EL (cell line): Measurements from ENCODE around the gene SPPL2B.

Experiments
- DNase-seq: peaks from one replicate; pipeline ENCODE4 v3.0.0-alpha.2; 2016

SPPL2B gene

DNA sequence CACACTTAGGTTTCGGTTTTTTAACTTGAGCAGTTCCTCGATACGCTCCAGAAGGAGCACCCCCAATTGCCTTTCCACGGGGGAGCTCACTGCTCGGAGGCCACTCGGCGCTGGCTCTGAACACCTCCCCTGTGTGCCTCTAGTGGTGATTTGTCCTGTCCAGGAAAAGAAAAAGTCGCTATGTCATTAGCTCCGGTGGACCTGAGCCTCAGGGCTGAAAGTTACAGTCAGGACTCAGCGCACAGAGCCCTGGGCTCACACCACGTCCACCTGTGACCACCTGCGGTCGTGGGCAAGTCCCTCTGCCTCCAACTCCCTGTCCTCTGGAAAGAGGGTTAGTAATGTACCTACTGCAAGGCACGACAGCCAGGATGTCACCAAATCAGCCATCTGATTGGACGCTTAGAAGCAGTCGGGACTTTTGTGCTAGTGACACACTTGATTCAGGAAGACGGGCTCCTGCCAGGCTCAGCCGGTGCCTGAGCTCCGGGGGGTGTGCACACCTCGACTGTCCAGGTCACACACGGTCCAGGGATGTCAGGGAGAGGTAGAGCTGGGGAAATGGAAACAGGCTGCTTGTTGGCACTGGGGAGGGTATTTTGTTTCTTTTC is 27.7 kb downstream of the SPPL2B start:
- DNase-seq, result no peak

DNA sequence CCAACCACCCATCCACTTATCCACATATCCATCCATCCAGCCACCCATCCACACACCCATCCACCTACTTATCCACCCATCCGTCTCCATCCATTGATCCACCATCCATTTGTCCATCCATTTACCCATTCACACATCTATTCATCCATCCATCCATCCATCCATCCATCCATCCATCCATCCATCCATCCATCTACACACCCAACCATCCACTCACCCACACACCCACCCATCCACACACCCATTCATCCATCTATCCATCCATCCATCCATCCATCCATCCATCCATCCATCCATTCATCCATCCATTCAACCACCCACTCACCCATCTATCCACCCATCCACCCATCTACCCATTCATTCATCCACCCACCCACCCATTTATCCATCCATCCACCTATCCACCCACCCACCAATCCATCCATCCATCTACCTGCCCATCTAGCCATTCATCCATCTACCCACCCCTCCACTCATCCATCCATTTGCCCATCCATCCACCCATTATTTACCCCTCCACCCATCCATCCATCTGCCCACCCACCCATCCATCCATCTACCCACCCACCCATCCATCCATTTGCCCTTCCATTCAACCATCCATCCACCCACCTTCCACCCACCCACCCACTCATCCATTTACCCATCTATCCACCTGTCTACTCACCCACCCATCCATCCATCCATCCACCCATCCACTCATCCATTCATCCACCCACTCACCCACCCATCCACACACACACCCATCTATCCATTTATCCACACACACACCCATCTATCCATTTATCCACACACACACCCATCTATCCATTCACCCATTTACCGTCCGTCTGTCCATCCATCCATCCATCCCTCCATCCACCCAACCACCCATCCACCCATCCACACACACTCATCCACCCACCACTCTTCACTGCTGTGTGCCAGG is 29.1 kb downstream of the SPPL2B start:
- DNase-seq, result no peak

GRCh38 chr19:2358548-2359173 is 30.2 kb downstream of the SPPL2B start:
- DNase-seq, result no peak

DNA sequence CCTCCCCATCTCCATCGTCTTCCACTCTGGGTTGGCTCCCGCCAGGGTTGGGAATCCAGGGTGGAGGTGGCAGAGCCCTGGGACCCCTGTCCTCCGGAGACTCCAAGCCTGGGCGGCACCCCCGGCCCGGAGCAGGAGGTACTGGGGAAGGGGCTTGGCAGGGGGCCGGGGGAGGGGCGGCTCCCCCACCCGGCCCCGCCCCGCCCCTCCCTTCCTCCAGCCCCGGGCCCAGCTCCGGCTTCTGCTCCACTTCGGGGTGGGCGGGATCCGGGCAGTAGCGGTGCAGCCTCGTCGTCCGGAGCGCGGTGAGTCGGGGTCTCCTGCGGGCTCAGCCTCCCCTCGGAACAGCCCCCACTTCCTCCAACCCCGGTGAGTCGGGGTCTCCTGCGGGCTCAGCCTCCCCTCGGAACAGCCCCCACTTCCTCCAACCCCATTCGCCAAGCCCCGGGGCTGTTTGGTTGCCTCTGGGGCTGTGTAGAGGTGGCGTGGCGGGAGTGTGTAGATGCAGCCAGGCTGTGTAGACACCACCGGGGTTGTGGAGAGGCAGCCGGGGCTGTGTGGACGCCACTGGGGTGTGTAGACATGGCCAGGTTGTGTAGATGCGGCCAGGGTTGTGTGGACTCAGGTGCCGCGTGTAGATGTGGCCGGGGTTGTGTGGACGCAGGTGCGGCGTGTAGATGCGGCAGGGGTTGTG is 31.7 kb downstream of the SPPL2B start, which contains the start of gene TMPRSS9:
TSS of gene TMPRSS9 (plus strand) at position 274 of the 694 bp plus-strand sequence. CDS start 29,521 bp downstream, outside the sequence.
- no peak for DNase-seq

DNA sequence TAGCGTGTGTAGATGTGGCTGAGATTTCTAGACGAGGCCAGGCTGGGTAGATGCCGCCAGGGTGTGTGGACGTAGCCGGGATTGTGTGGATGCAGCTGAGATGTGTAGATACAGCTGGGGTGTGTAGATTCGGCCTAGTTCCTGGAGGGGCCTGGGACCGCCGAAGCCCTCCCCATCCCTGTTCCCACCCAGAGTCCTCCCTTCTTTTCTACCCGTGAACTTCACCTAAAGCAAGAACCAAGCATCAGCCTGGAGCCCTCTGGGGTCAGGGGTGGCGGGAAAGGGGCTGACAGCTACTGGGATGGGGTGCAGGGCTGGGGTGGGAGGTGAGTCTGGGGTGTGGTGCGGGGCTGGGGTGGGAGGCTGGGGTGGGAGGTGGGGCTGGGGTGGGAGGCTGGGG is 32.3 kb downstream of the SPPL2B start:
- DNase-seq, result no peak

DNA sequence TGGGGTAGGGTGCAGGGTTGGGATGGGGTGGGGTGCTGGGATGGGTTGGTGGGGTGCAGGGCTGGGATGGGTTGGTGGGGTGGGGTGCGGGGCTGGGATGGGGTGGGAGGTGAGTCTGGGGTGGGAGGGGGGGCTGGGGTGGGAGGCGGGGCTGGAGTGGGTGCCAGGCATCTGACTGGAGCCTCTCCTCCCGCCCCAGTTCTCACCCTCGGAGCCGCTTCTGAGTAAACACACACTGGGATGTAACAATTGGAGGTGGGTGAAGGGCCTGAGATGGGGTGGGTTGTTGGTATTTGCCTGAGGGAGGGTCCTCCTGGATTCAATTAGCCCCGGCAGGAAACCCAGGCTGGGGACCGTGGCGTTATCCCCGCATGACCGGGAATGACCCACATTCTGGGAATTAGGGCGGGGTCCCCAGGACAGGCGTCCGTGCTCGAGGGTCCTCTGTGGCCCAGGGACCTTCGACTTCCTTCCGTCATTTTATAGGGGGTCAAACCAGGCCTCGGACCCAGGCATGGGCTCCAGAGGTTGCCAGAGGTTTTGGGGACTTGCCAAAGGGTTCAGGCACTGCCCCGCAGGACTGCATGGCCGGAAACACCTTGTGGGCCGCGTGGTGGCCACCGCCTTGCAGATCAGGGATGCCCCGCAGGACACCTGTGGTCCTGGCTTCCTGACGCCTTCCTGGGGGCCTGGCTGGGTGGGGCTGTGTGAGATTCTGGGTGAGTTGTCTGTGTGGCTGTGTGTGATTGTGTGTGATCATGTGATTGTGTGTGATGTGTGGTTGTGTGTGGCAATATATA is 33.0 kb downstream of the SPPL2B start:
- DNase-seq, result no peak

DNA sequence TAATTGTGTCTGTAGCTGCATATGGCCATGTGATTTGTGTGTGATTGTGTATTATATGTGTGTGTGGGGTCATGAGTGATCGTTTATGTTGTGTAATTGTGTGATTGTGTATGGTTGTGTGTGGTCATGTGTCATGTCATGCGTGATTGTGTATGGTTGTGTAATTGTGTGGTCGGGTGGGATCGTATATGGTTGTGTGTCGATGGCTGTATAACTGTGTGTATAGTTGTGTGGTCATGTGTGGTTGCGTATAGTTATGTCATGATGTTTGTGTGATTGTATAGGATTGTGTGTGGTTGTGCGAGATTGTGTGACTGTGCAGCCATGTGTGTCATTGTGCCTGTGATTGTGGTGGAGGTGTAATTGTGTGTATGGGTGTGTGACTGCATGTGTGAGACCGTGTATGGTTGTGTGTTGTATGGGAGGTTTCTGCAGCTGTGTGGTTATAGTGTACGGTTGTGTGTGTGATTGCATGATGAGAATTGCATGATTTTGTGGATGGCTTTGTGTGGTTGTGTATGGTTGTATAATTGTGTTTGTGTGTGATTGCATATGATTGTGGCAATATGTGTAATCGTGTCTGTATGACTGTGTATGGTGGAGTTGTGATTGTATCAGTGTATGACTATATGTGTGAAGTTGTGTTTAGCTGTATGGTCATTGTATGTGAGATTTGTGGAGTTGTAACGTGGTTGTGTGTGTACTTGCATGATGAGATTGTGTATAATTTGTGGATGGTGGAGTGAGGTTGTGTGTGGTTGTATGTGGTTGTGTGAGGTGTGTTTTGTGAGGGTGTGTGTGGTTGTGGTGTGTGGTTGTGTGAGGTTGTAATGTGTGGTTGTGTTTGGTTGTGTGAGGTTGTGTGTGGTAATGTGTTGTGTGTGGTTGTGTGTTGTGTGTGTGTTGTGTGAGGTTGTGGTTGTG is 33.8 kb downstream of the SPPL2B start:
- DNase-seq, result no peak

- DNase-seq, result no peak
Observed at GRCh38 chr19:2362970-2363300, 34.5 kb downstream of the SPPL2B start.

GRCh38 chr19:2363419-2363818 is 34.9 kb downstream of the SPPL2B start:
- DNase-seq, result no peak

DNA sequence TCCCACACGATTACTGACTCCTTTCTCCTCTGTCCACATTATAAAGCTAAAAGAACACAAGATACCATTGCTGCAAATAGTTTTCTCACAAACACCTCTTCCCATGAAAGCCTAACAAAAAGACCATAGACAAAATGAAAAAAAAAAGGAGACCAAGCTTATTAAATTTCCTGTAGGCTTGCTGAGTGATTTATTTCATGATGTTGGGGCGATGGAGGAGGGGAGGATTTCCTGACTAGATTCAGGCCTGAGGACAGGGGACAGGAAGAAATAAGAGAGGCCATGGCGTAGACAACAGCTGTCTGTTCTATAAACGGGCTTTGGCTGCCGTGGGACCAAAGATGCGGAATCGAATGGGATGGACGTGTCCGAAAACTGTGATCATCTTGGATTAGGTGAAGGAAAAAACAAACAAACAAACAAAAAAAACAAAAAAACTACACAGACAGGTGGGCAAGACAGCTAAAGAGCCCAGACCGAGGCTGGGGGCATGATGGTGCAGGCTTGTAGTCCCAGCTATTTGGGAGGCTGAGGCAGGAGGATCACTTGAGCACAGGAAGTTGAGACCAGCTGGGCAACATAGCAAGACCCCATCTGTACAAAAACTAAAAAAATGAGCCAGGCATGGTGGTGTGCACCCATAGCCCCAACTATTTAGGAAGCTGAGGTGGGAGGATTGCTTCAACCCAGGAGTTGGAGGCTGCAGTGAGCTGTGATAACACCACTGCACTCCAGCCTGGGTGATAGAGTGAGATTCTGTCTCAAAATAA is 36.9 kb downstream of the SPPL2B start:
- no peak for DNase-seq

DNA sequence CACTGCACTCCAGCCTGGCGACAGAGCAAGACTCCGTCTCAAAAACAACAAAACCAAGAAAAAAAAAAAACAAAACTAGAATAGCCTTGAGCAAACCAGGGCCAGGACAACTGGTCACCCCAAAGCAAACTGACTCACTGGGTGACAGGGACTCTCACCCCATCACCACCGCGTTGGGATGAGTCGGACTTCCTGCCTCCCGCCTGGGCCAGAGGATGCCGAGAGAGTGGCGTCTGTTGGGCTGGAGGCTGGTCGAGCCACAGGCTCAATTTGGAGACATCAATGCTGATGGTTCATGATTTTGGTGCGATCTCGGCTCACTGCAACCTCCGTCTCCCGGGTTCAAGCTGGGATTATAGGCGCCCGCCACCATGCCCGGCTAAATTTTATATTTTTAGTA is 43.2 kb downstream of the SPPL2B start:
- peak; percentile 83 for DNase-seq

- DNase-seq, result peak; percentile 28
Observed at GRCh38 chr19:2372076-2372612, 43.7 kb downstream of the SPPL2B start.

GRCh38 chr19:2374808-2375207 is 46.3 kb downstream of the SPPL2B start:
- no peak for DNase-seq

- no peak for DNase-seq
Observed at GRCh38 chr19:2375353-2376121, 47.1 kb downstream of the SPPL2B start.

- DNase-seq, result no peak
Observed at GRCh38 chr19:2376784-2377519, 48.5 kb downstream of the SPPL2B start.

- DNase-seq, result no peak
Observed at GRCh38 chr19:2380567-2380966, 52.1 kb downstream of the SPPL2B start.

- DNase-seq, result no peak
Observed at GRCh38 chr19:2381148-2381820, 52.8 kb downstream of the SPPL2B start.
